Limb (tissue), 2 donors: ENCODE data around the gene ATP8B3.

Experiments
- DNase-seq, 2 donors: peaks; one replicate each; pipeline ENCODE4 v3.0.0-alpha.2; 2016; ENCODE audit errors: extremely low spot score in 2 of 2

ATP8B3 gene, protein sequence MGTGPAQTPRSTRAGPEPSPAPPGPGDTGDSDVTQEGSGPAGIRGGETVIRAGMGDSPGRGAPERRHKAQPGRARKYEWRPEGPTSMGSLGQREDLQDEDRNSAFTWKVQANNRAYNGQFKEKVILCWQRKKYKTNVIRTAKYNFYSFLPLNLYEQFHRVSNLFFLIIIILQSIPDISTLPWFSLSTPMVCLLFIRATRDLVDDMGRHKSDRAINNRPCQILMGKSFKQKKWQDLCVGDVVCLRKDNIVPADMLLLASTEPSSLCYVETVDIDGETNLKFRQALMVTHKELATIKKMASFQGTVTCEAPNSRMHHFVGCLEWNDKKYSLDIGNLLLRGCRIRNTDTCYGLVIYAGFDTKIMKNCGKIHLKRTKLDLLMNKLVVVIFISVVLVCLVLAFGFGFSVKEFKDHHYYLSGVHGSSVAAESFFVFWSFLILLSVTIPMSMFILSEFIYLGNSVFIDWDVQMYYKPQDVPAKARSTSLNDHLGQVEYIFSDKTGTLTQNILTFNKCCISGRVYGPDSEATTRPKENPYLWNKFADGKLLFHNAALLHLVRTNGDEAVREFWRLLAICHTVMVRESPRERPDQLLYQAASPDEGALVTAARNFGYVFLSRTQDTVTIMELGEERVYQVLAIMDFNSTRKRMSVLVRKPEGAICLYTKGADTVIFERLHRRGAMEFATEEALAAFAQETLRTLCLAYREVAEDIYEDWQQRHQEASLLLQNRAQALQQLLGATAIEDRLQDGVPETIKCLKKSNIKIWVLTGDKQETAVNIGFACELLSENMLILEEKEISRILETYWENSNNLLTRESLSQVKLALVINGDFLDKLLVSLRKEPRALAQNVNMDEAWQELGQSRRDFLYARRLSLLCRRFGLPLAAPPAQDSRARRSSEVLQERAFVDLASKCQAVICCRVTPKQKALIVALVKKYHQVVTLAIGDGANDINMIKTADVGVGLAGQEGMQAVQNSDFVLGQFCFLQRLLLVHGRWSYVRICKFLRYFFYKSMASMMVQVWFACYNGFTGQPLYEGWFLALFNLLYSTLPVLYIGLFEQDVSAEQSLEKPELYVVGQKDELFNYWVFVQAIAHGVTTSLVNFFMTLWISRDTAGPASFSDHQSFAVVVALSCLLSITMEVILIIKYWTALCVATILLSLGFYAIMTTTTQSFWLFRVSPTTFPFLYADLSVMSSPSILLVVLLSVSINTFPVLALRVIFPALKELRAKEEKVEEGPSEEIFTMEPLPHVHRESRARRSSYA (N-terminal part only)

DNA sequence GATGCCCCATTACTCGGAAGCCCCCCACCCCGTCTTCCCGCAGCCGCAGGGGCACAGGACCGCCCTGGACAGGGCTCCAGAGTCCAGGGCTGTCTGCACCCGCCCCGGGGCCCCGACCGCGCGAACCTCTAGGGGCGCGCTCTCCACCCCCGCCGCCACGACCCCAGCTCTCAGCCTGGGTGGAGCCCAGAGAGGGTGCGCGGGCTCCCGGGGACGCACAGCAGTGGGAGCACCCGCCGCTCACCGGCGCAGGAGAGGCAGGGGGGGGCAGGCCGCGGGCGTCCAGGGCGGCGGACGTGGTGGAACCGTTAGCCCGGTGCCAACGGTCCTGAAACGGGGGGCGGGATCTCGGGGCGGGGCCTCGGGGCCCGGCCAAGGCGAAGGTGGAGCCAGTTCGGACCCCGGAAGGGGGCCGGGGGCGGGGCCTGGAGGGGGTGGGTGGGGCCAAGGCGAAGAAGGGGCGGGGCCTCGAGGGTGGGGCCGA is at the start of gene ATP8B3:
ATP8B3 (minus strand) TSS at position 335 of the 484 bp plus-strand sequence. CDS start 540 bp downstream, outside the sequence.
- DNase-seq = no peak

DNA sequence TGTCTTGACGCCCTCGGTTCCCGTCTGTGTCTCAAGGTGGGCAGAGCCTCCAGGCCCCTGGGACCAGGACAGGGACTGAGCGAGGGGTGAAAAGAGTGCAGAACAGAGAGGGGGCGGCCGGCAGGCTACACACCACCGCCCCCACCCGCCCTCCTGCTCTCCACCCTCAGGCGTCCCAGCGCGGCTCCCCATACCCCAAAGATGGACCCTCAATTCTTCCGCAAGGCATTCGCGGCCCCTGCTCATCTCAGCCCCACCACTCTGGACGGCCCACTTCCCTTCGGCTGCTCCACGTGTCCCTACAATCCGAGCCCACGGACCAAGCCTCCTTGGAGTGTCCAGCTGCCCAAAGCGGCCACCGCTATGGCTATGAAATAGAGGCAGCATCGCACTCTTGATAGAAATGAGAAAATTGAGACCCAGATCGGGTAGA is 49.5 kb upstream of the ATP8B3 start:
- DNase-seq = no peak

DNA sequence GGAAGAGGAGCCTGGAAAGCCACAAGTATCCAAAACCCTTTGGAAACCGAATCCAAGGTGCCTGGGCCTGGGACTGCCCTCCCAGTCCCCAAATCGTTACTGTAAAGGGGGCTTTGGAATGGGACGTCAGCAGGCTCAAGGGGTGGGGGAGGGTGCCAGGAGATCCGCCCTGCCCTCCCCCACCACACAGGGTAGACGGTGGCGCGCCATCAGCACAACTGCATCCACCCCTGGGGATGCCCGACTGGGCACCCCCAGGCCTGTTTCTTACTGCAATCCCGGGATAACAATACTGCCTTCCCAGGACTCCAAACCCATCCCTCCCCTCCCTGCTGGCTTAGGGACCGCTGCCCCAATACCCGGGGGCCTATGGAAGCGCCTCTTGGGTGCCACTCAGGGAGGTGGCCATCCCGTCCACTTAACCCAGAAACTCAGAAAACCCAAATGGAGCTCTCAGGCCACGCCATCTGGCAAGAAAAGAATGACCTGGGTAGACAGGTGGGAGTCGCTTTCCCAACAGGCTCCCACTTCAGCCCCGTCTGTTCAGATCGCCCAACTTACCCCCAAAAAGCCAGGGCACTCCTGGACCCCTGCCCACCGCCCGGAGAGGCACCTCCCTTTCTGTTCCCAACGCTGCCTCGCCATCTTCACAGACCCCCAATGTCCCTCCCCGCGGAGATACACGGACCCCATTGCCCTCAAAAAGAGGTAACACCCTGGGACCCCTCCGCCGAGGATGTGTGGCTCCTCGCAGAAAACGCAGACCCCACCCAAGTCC is 48.9 kb upstream of the ATP8B3 start:
- DNase-seq = no peak

- peak; percentile 87 for DNase-seq
These were observed 48.1 kb upstream of the ATP8B3 start for GRCh38 chr19:1860042-1860775.

DNA sequence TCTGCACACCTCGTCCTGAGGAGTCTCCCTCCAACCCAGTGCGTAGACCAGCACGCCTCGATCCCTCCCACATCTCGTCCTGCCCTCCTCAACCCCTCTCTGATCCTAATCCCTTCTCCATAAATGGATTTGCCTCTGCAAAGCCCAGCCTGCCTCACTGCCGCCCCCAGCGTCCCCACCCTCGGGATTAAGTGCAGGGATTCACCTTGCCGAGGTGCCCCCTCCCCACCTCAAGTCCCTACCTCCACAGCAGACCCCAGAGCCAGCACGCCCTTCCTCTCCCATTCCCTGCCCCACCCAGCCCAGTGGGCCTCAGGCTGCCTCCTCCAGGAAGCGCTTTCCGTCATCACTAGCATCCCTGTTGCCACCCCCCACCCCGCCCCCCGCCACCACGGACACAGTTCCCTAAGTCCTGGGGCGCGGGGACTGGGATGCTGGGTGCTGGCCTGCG is 47.3 kb upstream of the ATP8B3 start:
- no peak for DNase-seq

- DNase-seq = no peak
These were observed 46.5 kb upstream of the ATP8B3 start for GRCh38 chr19:1858412-1859081.

GRCh38 chr19:1857648-1858326 is 45.7 kb upstream of the ATP8B3 start:
- no peak for DNase-seq

- peak; percentile 54 to 81 for DNase-seq
These were observed 44.9 kb upstream of the ATP8B3 start for GRCh38 chr19:1856698-1857603.

- no peak for DNase-seq
These were observed 44.2 kb upstream of the ATP8B3 start for GRCh38 chr19:1856345-1856697.

- DNase-seq = no peak
These were observed 43.8 kb upstream of the ATP8B3 start for GRCh38 chr19:1855828-1856255.

- peak; percentile 87 to 91 for DNase-seq
These were observed 43.2 kb upstream of the ATP8B3 start for GRCh38 chr19:1855040-1855827.

GRCh38 chr19:1854542-1855039 is 42.5 kb upstream of the ATP8B3 start:
- DNase-seq = no peak

DNA sequence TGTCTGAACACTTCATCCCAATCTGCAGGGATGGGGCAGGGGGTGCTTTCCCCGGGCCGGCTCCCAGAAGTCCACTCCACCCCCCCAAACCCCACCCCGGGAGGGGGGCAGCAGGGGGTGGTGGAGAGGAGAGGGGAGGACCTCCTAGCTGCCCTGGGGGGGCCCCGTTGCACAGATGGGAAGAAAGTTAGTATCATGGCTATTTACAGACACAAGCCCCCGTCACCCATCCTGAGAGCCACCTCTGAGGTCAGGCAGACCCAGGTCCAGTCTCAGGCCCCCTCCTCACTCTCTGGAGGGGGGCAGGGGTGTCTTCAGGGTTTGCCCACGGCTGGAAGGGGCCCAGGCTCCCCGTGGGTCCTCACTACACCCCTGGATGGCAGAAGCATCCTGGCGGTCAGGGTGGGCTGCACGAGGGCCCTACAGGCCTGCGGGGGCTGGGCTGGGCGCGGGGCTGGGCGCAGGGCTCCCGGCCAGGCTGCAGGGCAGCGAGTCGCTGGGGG is 42.0 kb upstream of the ATP8B3 start:
- no peak for DNase-seq

DNA sequence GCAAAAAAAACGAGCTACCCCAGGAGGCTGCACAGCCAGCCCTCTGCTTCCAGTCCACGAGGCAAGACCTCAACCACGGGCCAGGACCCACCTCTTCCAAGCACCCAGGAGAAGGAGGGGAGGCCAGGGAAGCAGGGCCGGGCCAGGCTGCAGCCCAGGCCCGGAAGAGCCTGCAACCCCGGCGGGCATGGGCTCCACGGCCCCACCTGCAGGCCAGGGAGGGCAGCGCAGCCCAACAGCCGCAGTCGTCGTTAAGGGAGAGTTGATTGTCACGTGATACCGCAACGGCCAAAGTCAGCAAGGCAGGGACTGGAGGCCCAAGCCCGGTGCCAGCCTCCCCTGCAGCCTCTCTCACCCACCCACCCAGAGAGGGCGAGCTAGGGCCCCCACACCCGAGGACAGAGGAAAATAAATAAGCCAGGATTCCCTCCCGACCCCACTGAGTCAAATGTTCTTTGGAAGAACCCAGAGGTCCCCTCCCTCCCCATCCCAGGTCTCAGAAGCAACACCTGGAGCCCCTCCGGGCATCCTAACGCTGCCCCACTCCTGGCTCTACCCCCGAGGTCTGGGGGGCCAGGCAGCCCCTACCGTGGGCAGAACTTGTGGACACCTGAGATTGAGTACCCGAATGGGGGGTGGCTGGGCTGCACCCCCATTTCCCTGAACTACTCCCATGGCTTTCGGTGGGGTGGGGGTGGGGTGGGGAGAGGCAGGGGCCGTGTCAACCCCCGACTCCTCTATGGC is 41.4 kb upstream of the ATP8B3 start:
- DNase-seq = peak in 1 of 2 donors; percentile 81

- DNase-seq = no peak
These were observed 40.6 kb upstream of the ATP8B3 start for GRCh38 chr19:1852581-1853128.
